Keratinocyte (primary cell): Measurements from ENCODE around the gene XPA. TPM values are rescaled to one million over a fixed set of nuclear protein-coding genes. Genes with fewer than 3 reads are reported as not detected.

Experiments used
- DNase-seq: peaks from one replicate; pipeline ENCODE4 v3.0.0-alpha.2; 2011; ENCODE audit warnings: low read depth, missing footprints, low spot score
- FAIRE-seq: peaks from 2 replicates; lab custom pipeline; 2011; peaks lifted over from hg19 to GRCh38; lab: Jason Lieb, UNC
- H2AFZ ChIP-seq: 2 replicates; pipeline ENCODE4 v1.6.0; 2012; ENCODE audit warnings: low read length, control low read depth, inconsistent platforms; ENCODE audit not compliant: control insufficient read depth
- H3K27ac ChIP-seq: 2 replicates; pipeline ENCODE4 v1.5.1; 2011; ENCODE audit warnings: low read length; ENCODE audit not compliant: control insufficient read depth, insufficient read depth
- H3K27me3 ChIP-seq: 3 replicates; pipeline ENCODE4 v1.6.0; 2011; ENCODE audit warnings: low read length; ENCODE audit not compliant: control insufficient read depth, insufficient read depth; ENCODE audit errors: extremely low read depth
- H3K36me3 ChIP-seq, 2 experiments: 2 replicates in 1 of 2; 3 replicates in 1 of 2; pipeline ENCODE4 v1.5.1; 2011; ENCODE audit warnings: low read length in 2 of 2, mild to moderate bottlenecking in 1 of 2; ENCODE audit not compliant: control insufficient read depth in 2 of 2, insufficient read depth in 2 of 2; ENCODE audit errors: extremely low read depth in 1 of 2
- H3K4me1 ChIP-seq: 3 replicates; pipeline ENCODE4 v1.5.1; 2011; ENCODE audit warnings: low read length; ENCODE audit not compliant: control insufficient read depth, insufficient read depth; ENCODE audit errors: extremely low read depth
- H3K4me2 ChIP-seq: 3 replicates; pipeline ENCODE4 v1.6.0; 2011; ENCODE audit warnings: low read depth, low read length; ENCODE audit not compliant: control insufficient read depth, insufficient read depth; ENCODE audit errors: extremely low read depth
- H3K4me3 ChIP-seq, 3 experiments: fragments of 200-600 bp in 1 of 3; sonication (generic) in 1 of 3; 2 replicates in 2 of 3; 3 replicates in 1 of 3; pipeline ENCODE4 v1.5.1; 2011 to 2016; ENCODE audit warnings: low read length in 3 of 3, mild to moderate bottlenecking in 3 of 3, control low read depth in 2 of 3, inconsistent platforms in 1 of 3, low read depth in 1 of 3, mixed read lengths in 1 of 3, mixed run types in 1 of 3, moderate library complexity in 1 of 3; ENCODE audit not compliant: control insufficient read depth in 2 of 3, insufficient read depth in 2 of 3; ENCODE audit errors: extremely low read depth in 1 of 3
- H3K79me2 ChIP-seq: 2 replicates; pipeline ENCODE4 v1.6.0; 2012; ENCODE audit warnings: low read length; ENCODE audit not compliant: control insufficient read depth, insufficient read depth
- H3K9ac ChIP-seq: 3 replicates; pipeline ENCODE4 v1.6.0; 2011; ENCODE audit warnings: low read length; ENCODE audit not compliant: control insufficient read depth, insufficient read depth; ENCODE audit errors: extremely low read depth
- H3K9me1 ChIP-seq: 3 replicates; pipeline ENCODE4 v1.6.0; 2011; ENCODE audit warnings: low read length; ENCODE audit not compliant: control insufficient read depth, insufficient read depth; ENCODE audit errors: extremely low read depth
- H3K9me3 ChIP-seq: 2 replicates; pipeline ENCODE4 v1.5.1; 2012; ENCODE audit warnings: low read depth, low read length; ENCODE audit not compliant: control insufficient read depth
- H4K20me1 ChIP-seq: 3 replicates; pipeline ENCODE4 v1.6.0; 2011; ENCODE audit warnings: low read length; ENCODE audit not compliant: control insufficient read depth, insufficient read depth; ENCODE audit errors: extremely low read depth
- CTCF ChIP-seq, 3 experiments: IDR thresholded peaks in 1 of 3; conservative IDR thresholded peaks in 1 of 3; optimal IDR thresholded peaks in 1 of 3; 2 replicates in 2 of 3; 3 replicates in 1 of 3; pipeline versions ENCODE3 to v1.5.1; 2011; ENCODE audit warnings: low read length in 3 of 3, mild to moderate bottlenecking in 3 of 3, moderate library complexity in 2 of 3, control low read depth in 1 of 3, inconsistent platforms in 1 of 3; ENCODE audit not compliant: insufficient read depth in 2 of 3; ENCODE audit errors: extremely low read depth in 1 of 3
- EZH2 ChIP-seq: IDR thresholded peaks from one replicate; pipeline ENCODE4 v1.6.1; 2012; ENCODE audit warnings: inconsistent platforms, mild to moderate bottlenecking, low read length, moderate library complexity
- dilution Hi-C: fragments of 300-500 bp; cut with MboI; formaldehyde crosslinking; loops from one replicate; pipeline ENCODE4 v1.7.0; 2020; ENCODE audit warnings: low sequenced_read_pairs; ENCODE audit not compliant: extremely low pct_ligation_motif_present
- polyA plus RNA-seq, 5 experiments: library from polyadenylated mRNA; depleted of rRNA in 3 of 5; stranded (reverse) in 3 of 5; stranded (forward) in 1 of 5; unstranded in 1 of 5; fragments of >200 nt; gene quantifications; 1 replicate in 1 of 5; 2 replicates in 3 of 5; 3 replicates in 1 of 5; pipeline versions ENCODE4 v1.2.1 to v1.2.3, GENCODE V29; 2011 to 2012; ENCODE audit warnings: missing spikeins in 2 of 5, low read depth in 1 of 5, low replicate concordance in 1 of 5

XPA gene
- polyA plus RNA-seq, 1 donor (not counting 4 experiments of a cell fraction or from before 2014, with no cell fraction given): 4.1 TPM

GRCh38 chr9:97636903-97637302, 60.2 kb downstream of the XPA start:
- no peak for DNase-seq
- Histone ChIP-seq H3K4me3 (no peak overlapping the region), H2AFZ (no peak overlapping the region), H3K27me3 (no peaks in the 10 kb centered on the region), H3K9me1 (peaks cover 4% of the 10 kb centered on the region), H4K20me1 (peaks cover 3% of the 10 kb centered on the region), H3K27ac (no peak overlapping the region), H3K9ac (no peak overlapping the region), H3K79me2 (peaks cover 76% of the 10 kb centered on the region), H3K36me3 (peaks cover 3 to 10% of the 10 kb centered on the region in 2 experiments), H3K4me2 (peak overlapping the region; percentile 1), H3K9me3 (no peaks in the 10 kb centered on the region), H3K4me1 (peaks cover 21% of the 10 kb centered on the region)
- TF ChIP-seq EZH2 (no peak), CTCF (optimal IDR thresholded peaks at IDR 0.05 in 1 of 3, IDR thresholded peaks at IDR 0.05 in 1 of 3, conservative IDR thresholded peaks at IDR 0.05 in 1 of 3; ENCODE audit: extremely low read depth in 1 of 3, insufficient read depth in 2 of 3, low read length in 3 of 3) (no peak)
- FAIRE-seq: no peak
- dilution Hi-C loops: no loop called here

- Histone ChIP-seq H3K4me2 (peak overlapping the region; percentile 88), H3K36me3 (peaks cover 1 to 5% of the 10 kb centered on the region in 2 experiments), H3K27ac (no peak overlapping the region), H3K9me3 (no peaks in the 10 kb centered on the region), H3K4me1 (peaks cover 25% of the 10 kb centered on the region), H3K9me1 (peaks cover 4% of the 10 kb centered on the region), H3K9ac (peak overlapping the region; percentile 100), H3K79me2 (peaks cover 78% of the 10 kb centered on the region), H3K27me3 (no peaks in the 10 kb centered on the region), H3K4me3 (peak overlapping the region; percentile 87 to 99 (median 98)), H4K20me1 (peaks cover 3% of the 10 kb centered on the region), H2AFZ (no peak overlapping the region)
- TF ChIP-seq EZH2 (no peak), CTCF (optimal IDR thresholded peaks at IDR 0.05 in 1 of 3, IDR thresholded peaks at IDR 0.05 in 1 of 3, conservative IDR thresholded peaks at IDR 0.05 in 1 of 3; ENCODE audit: extremely low read depth in 1 of 3, insufficient read depth in 2 of 3, low read length in 3 of 3) (no peak)
- DNase-seq: no peak
- dilution Hi-C loops: no loop called here
- FAIRE-seq: no peak
Measured at GRCh38 chr9:97635026-97635425, 62.1 kb downstream of the XPA start.
